AG04450 (cell line): ENCODE measurements around the gene CIITA. TPM values are rescaled to one million over a fixed set of nuclear protein-coding genes. Genes with fewer than 3 reads are reported as not detected.

ENCODE experiments used
- CTCF ChIA-PET: fragments of 300-600, 350-600 bp; formaldehyde crosslinking; extraction: SDS; loops from one replicate; lab custom pipeline; 2022; ENCODE audit warnings: antibody characterized with exemption, inconsistent platforms; lab: Charles Lee
- POLR2A ChIA-PET: fragments of 350-600 bp; formaldehyde crosslinking; extraction: SDS; loops from one replicate; lab custom pipeline; 2021; ENCODE audit warnings: antibody characterized with exemption, inconsistent platforms; lab: Yijun Ruan, JAX
- DNase-seq: peaks from one replicate; pipeline ENCODE4 v3.0.0-alpha.2; 2011; ENCODE audit warnings: low read depth, low spot score
- H3K27ac ChIP-seq: one replicate; pipeline ENCODE4 v1.5.1; 2012; ENCODE audit warnings: low read depth, low read length, control low read depth
- H3K27me3 ChIP-seq: one replicate; pipeline ENCODE4 v1.6.0; 2012; ENCODE audit warnings: low read length; ENCODE audit not compliant: control insufficient read depth, insufficient read depth
- H3K4me3 ChIP-seq: 2 replicates; pipeline ENCODE4 v1.5.1; 2011; ENCODE audit warnings: mild to moderate bottlenecking, low read depth, low read length, control low read depth
- H3K9me3 ChIP-seq: 2 replicates; pipeline ENCODE4 v1.5.1; 2012; ENCODE audit warnings: low read length; ENCODE audit not compliant: control insufficient read depth, insufficient read depth
- CTCF ChIP-seq: IDR thresholded peaks from 2 replicates; pipeline ENCODE4 v1.5.1; 2011; ENCODE audit warnings: low read depth, low read length, control low read depth, inconsistent platforms
- polyA plus RNA-seq: library from polyadenylated mRNA; depleted of rRNA; stranded (reverse); fragments of >200 nt; gene quantifications from 2 replicates; pipeline ENCODE4 v1.2.3, GENCODE V29; 2011

The CIITA gene
- polyA plus RNA-seq, 1 experiment = 0.04 TPM

DNA sequence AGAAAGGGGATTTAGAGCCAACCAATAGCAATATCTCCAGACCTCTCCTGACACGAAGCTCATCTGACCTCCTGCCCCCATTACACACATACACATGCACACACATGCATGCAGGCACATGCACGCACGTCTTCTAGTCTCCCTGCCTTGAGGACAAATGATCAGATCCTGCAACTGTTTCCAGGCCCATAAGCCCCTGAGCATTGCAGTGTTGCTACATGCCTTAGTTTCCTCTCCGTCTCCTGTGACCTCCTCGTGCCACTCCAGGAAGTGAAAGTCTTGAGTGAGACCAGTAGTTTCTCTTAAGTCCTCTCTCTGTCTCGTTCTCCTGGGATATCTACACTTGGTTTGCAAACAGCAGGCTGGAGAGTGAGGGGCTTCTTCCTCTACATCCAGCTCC is 8.2 kb downstream of the CIITA start:
- CTCF ChIA-PET = no interaction called here
- H3K27me3 ChIP-seq = peaks cover 20% of the 10 kb centered on the region
- no peak for DNase-seq
- no peak overlapping the region for H3K27ac ChIP-seq
- H3K9me3 ChIP-seq = no peaks in the 10 kb centered on the region
- POLR2A ChIA-PET = no interaction called here
- H3K4me3 ChIP-seq = no peak overlapping the region
- no peak for TF ChIP-seq CTCF

GRCh38 chr16:10888320-10888937 is 11.4 kb downstream of the CIITA start:
- no peaks in the 10 kb centered on the region; the same call in 1 of the 2 replicates for H3K9me3 ChIP-seq
- ChIA-PET CTCF (no interaction called here), POLR2A (no interaction called here)
- H3K27ac ChIP-seq = no peak overlapping the region
- no peak for DNase-seq
- TF ChIP-seq CTCF = no peak
- H3K4me3 ChIP-seq = no peak overlapping the region
- H3K27me3 ChIP-seq = peaks cover 18% of the 10 kb centered on the region

GRCh38 chr16:10889855-10890254 is 12.9 kb downstream of the CIITA start:
- H3K27ac ChIP-seq = no peak overlapping the region
- ChIA-PET CTCF (interaction anchor here (2.1 kb wide), 1 partner anchor 29 kb away, joined by 12 read pairs; no protein-coding TSS in a partner anchor), POLR2A (no interaction called here)
- peaks cover 16% of the 10 kb centered on the region for H3K27me3 ChIP-seq
- DNase-seq = no peak
- H3K4me3 ChIP-seq = no peak overlapping the region
- no peaks in the 10 kb centered on the region; the same call in 1 of the 2 replicates for H3K9me3 ChIP-seq
- TF ChIP-seq CTCF = no peak

- Histone ChIP-seq H3K27me3 (peaks cover 7% of the 10 kb centered on the region), H3K9me3 (no peaks in the 10 kb centered on the region; the same call in 1 of the 2 replicates), H3K4me3 (no peak overlapping the region), H3K27ac (no peak overlapping the region)
- no peak for DNase-seq
- no peak for TF ChIP-seq CTCF
- CTCF ChIA-PET = interaction anchor here (0.6 kb wide), 1 partner anchor 26 kb away, joined by 3 read pairs; no protein-coding TSS in a partner anchor
- POLR2A ChIA-PET = no interaction called here
These were observed 15.8 kb downstream of the CIITA start for GRCh38 chr16:10892782-10893318.
